CD4-positive, alpha-beta T cell treated with Interleukin-2 at 100 ng/mL for 4 hours (primary cell): ENCODE data around the gene MDFIC2.
"Not testable (repeated sequence)": the region's sequence is repeated elsewhere in the genome, so short reads cannot be mapped to it uniquely, and the experiment has no call there.

Source experiments
- DNase-seq: peaks from one replicate; pipeline ENCODE4 v3.0.0-alpha.2; 2020; ENCODE audit warnings: low spot score

The MDFIC2 gene

GRCh38 chr3:70256566-70256965, 55.9 kb downstream of the MDFIC2 start:
- DNase-seq, result no peak

- no peak for DNase-seq
Measured at GRCh38 chr3:70250492-70250891, 61.9 kb downstream of the MDFIC2 start.

- DNase-seq, result no peak
Measured at GRCh38 chr3:70249509-70250160, 62.8 kb downstream of the MDFIC2 start.

- no peak for DNase-seq
Measured at GRCh38 chr3:70248856-70249255, 63.6 kb downstream of the MDFIC2 start.

GRCh38 chr3:70247955-70248354, 64.5 kb downstream of the MDFIC2 start:
- no peak for DNase-seq

GRCh38 chr3:70245746-70246525, 66.5 kb downstream of the MDFIC2 start:
- no peak for DNase-seq

- DNase-seq, result no peak
Measured at GRCh38 chr3:70244422-70244821, 68.0 kb downstream of the MDFIC2 start.

GRCh38 chr3:70242297-70242882, 70.0 kb downstream of the MDFIC2 start:
- no peak for DNase-seq

- no peak for DNase-seq
Measured at GRCh38 chr3:70233812-70234211, 78.6 kb downstream of the MDFIC2 start.

GRCh38 chr3:70233112-70233511, 79.3 kb downstream of the MDFIC2 start:
- DNase-seq, result no peak

GRCh38 chr3:70231266-70231701, 81.2 kb downstream of the MDFIC2 start:
- DNase-seq, result no peak

- no peak for DNase-seq
Measured at GRCh38 chr3:70227437-70227836, 85.0 kb downstream of the MDFIC2 start.

GRCh38 chr3:70225146-70225545, 87.3 kb downstream of the MDFIC2 start:
- no peak for DNase-seq

- no peak for DNase-seq
Measured at GRCh38 chr3:70224337-70224736, 88.1 kb downstream of the MDFIC2 start.

- DNase-seq, result no peak
Measured at GRCh38 chr3:70218471-70218870, 94.0 kb downstream of the MDFIC2 start.

- not testable (repeated sequence) for DNase-seq
Measured at GRCh38 chr3:70211274-70211673, 101.2 kb downstream of the MDFIC2 start.

- no peak for DNase-seq
Measured at GRCh38 chr3:70201975-70202374, 110.5 kb downstream of the MDFIC2 start.

GRCh38 chr3:70189884-70190473, 122.5 kb downstream of the MDFIC2 start:
- DNase-seq, result no peak

- DNase-seq, result no peak
Measured at GRCh38 chr3:70186221-70186620, 126.2 kb downstream of the MDFIC2 start.

- DNase-seq, result no peak
Measured at GRCh38 chr3:70185661-70186060, 126.8 kb downstream of the MDFIC2 start.

GRCh38 chr3:70183781-70184504, 128.5 kb downstream of the MDFIC2 start:
- no peak for DNase-seq

- no peak for DNase-seq
Measured at GRCh38 chr3:70182166-70182565, 130.3 kb downstream of the MDFIC2 start.
